ENCODE results near the gene CRELD2.

The CRELD2 gene

GRCh38 chr22:49962751-49963646 is 44.6 kb downstream of the CRELD2 start:
- TF ChIP-seq POLR2AphosphoS5 (IDR thresholded peaks at IDR 0.05; ENCODE audit: low read depth, low read length) (no peak), FOXP2 (optimal IDR thresholded peaks at IDR 0.05; ENCODE audit: borderline replicate concordance, extremely low read depth, extremely low read length, insufficient read depth) (no peak), TAF1 (IDR thresholded peaks at IDR 0.05; ENCODE audit: borderline replicate concordance, insufficient read depth, low read length) (no peak), REST (IDR thresholded peaks at IDR 0.05; ENCODE audit: insufficient read depth in 1 of 2, low read depth in 2 of 2, low read length in 2 of 2) (no peak), SIN3A (IDR thresholded peaks at IDR 0.05; ENCODE audit: borderline replicate concordance, insufficient read depth, low read length) (no peak)

DNA sequence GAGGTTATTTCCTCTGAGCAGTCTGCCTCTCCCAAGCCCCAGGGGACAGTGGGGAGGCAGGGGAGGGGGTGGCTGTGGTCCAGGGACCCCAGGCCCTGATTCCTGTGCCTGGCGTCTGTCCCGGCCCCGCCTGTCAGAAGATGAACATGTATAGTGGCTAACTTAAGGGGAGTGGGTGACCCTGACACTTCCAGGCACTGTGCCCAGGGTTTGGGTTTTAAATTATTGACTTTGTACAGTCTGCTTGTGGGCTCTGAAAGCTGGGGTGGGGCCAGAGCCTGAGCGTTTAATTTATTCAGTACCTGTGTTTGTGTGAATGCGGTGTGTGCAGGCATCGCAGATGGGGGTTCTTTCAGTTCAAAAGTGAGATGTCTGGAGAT is 45.2 kb downstream of the CRELD2 start:
- no peak for TF ChIP-seq FOXP2 (optimal IDR thresholded peaks at IDR 0.05; ENCODE audit: borderline replicate concordance, extremely low read depth, extremely low read length, insufficient read depth)

DNA sequence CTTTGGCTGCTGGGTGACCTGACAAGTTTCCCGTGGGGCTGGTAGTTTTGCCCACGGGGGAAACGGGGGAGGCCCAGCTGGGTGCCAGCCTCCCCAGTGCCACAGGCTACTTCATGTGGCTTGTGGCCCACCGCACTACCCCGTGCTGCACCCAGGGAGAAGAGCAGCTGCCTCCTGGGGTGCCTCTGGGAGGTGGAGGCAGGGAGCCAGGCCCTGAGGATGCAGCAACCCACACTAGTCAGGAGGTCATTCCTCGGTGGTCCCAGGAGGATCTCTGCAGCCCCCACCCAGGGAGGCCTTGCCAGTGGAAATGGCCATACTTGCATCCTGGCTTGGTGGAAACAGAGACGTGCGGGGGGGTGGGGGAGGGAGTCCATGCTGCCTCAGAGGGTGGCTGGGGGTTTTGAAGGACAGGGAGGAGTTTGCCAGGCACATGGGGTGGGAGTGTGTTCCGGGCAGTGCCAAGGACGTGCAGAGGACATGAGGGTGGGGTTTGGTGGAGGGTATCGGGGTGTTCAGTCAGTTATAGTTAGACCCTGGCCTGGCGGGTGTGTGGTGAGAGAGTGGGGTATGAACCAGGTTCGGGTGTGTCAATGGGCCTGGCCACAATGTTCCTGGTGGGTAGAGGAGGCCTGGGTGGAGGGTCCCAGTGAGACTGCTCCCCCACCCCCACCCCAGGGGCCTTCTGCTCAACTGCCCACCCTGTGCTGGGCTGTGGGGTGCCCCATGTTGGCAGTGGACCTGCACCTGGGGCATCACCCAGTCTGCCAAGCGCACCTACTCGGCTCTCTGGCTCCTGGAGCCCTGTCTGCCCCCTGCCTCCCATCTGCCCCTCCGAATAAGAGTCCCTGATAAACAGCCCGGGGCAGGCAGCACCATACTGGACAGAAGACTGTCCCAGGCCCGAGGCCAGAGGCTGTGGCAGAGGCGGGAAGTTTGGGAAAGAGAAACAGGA is 46.0 kb downstream of the CRELD2 start:
- TF ChIP-seq POLR2AphosphoS5 (IDR thresholded peaks at IDR 0.05; ENCODE audit: low read depth, low read length) (no peak), TAF1 (IDR thresholded peaks at IDR 0.05; ENCODE audit: borderline replicate concordance, insufficient read depth, low read length) (no peak), REST (IDR thresholded peaks at IDR 0.05; ENCODE audit: insufficient read depth in 1 of 2, low read depth in 2 of 2, low read length in 2 of 2) (no peak), FOXP2 (optimal IDR thresholded peaks at IDR 0.05; ENCODE audit: borderline replicate concordance, extremely low read depth, extremely low read length, insufficient read depth) (no peak), SIN3A (IDR thresholded peaks at IDR 0.05; ENCODE audit: borderline replicate concordance, insufficient read depth, low read length) (no peak)

DNA sequence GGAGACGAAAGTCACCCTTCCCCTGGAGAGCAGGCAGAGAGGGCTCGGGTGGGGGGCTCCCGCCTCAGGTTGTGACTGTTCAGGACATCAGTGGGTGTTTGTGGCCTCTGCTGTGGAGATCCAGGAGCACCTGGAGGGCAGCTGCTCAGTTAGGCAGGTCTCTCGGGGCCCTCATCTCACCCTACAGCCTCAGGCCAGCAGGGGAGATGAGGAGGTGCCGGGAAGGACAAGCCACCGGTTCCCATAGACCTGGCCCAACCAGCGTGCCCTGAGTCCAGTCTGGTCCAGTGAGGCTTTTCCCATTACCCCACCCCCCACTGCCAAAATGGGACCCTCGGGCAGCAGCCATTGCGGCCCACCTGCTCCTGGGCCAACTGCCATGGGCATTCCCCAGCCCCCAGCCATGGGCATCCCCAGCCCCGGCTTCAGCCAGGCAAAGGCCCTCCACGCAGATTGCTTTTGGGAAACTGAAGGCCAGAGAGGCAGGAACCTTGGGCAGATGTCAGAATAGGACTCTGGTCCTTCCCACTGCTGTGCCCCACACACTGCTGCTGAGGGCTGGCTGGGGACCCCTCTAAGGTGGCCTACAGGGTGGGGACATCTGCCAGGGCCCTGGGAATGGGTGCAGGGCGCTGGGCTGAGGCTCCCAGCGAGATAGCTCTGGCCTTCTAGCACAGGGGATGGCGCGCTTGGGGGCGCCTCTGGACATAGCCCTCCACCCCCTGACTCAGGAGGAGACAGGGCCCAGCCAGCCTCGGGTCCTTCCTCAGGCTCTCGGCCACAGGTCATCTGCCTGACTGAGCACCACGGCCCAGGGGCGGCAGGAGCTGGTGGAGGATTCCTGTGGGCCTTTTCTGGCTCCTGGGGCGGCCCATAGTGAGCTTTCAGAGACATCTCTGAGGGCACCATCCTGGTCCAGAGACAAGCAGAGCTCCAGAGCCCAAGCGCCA is 46.9 kb downstream of the CRELD2 start:
- TF ChIP-seq REST (IDR thresholded peaks at IDR 0.05; ENCODE audit: insufficient read depth in 1 of 2, low read depth in 2 of 2, low read length in 2 of 2) (no peak), FOXP2 (optimal IDR thresholded peaks at IDR 0.05; ENCODE audit: borderline replicate concordance, extremely low read depth, extremely low read length, insufficient read depth) (no peak), SIN3A (IDR thresholded peaks at IDR 0.05; ENCODE audit: borderline replicate concordance, insufficient read depth, low read length) (no peak), TAF1 (IDR thresholded peaks at IDR 0.05; ENCODE audit: borderline replicate concordance, insufficient read depth, low read length) (no peak), POLR2AphosphoS5 (IDR thresholded peaks at IDR 0.05; ENCODE audit: low read depth, low read length) (no peak)

Data from PFSK-1 (cell line).